Ishikawa (cell line): Measurements from ENCODE around the gene GYS1.

Experiments used
- CEBPB ChIP-seq: IDR thresholded peaks from 2 replicates; pipeline ENCODE4 v1.6.1; 2012
- CREB1 ChIP-seq: IDR thresholded peaks from 2 replicates; pipeline ENCODE4 v1.6.1; 2012; ENCODE audit warnings: low read depth
- EGR1 ChIP-seq: IDR thresholded peaks from 2 replicates; pipeline ENCODE4 v1.6.1; 2012
- EP300 ChIP-seq: IDR thresholded peaks from 2 replicates; pipeline ENCODE4 v1.6.1; 2012; ENCODE audit warnings: borderline replicate concordance
- FOXM1 ChIP-seq: IDR thresholded peaks from 2 replicates; pipeline ENCODE4 v1.6.1; 2012; ENCODE audit warnings: low read depth, borderline replicate concordance
- NFIC ChIP-seq: IDR thresholded peaks from 2 replicates; pipeline ENCODE4 v1.6.1; 2012
- RAD21 ChIP-seq: IDR thresholded peaks from 2 replicates; pipeline ENCODE4 v1.6.1; 2012; ENCODE audit warnings: low read depth
- TAF1 ChIP-seq: IDR thresholded peaks from 2 replicates; pipeline ENCODE4 v1.6.1; 2012; ENCODE audit warnings: low read depth, mild to moderate bottlenecking
- TCF12 ChIP-seq: IDR thresholded peaks from 2 replicates; pipeline ENCODE4 v1.6.1; 2012; ENCODE audit warnings: low read depth
- USF1 ChIP-seq: IDR thresholded peaks from 2 replicates; pipeline ENCODE4 v1.6.1; 2012
- YY1 ChIP-seq: IDR thresholded peaks from 2 replicates; pipeline ENCODE4 v1.6.1; 2012; ENCODE audit warnings: low read depth
- ZBTB7A ChIP-seq: IDR thresholded peaks from 2 replicates; pipeline ENCODE4 v1.6.1; 2012; ENCODE audit warnings: low read depth
- TF ChIP-seq, protein P1 (sequence below): IDR thresholded peaks from 2 replicates; pipeline ENCODE4 v1.6.1; 2012
- TF ChIP-seq, protein P2 (sequence below): IDR thresholded peaks from 2 replicates; pipeline ENCODE4 v1.6.1; 2012; ENCODE audit warnings: low read depth, mild to moderate bottlenecking

- TF ChIP-seq EGR1 (no peak), TAF1 (no peak), USF1 (no peak), ZBTB7A (no peak), RAD21 (no peak), YY1 (no peak), EP300 (no peak), CEBPB (no peak), CREB1 (no peak), TCF12 (no peak), FOXM1 (no peak), NFIC (no peak)
- TF ChIP-seq, protein P1, sequence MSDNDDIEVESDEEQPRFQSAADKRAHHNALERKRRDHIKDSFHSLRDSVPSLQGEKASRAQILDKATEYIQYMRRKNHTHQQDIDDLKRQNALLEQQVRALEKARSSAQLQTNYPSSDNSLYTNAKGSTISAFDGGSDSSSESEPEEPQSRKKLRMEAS = no peak
- TF ChIP-seq, protein P2, sequence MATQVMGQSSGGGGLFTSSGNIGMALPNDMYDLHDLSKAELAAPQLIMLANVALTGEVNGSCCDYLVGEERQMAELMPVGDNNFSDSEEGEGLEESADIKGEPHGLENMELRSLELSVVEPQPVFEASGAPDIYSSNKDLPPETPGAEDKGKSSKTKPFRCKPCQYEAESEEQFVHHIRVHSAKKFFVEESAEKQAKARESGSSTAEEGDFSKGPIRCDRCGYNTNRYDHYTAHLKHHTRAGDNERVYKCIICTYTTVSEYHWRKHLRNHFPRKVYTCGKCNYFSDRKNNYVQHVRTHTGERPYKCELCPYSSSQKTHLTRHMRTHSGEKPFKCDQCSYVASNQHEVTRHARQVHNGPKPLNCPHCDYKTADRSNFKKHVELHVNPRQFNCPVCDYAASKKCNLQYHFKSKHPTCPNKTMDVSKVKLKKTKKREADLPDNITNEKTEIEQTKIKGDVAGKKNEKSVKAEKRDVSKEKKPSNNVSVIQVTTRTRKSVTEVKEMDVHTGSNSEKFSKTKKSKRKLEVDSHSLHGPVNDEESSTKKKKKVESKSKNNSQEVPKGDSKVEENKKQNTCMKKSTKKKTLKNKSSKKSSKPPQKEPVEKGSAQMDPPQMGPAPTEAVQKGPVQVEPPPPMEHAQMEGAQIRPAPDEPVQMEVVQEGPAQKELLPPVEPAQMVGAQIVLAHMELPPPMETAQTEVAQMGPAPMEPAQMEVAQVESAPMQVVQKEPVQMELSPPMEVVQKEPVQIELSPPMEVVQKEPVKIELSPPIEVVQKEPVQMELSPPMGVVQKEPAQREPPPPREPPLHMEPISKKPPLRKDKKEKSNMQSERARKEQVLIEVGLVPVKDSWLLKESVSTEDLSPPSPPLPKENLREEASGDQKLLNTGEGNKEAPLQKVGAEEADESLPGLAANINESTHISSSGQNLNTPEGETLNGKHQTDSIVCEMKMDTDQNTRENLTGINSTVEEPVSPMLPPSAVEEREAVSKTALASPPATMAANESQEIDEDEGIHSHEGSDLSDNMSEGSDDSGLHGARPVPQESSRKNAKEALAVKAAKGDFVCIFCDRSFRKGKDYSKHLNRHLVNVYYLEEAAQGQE = no peak
Measured at GRCh38 chr19:48934837-48935236, 58.3 kb downstream of the GYS1 start.
